Body of pancreas (tissue), 4 donors: ENCODE data around the gene TFDP2. TPM values are rescaled to one million over a fixed set of nuclear protein-coding genes. Genes with fewer than 3 reads are reported as not detected.
A peak's percentile ranks its signal among the peaks of the same experiment; 100 is the strongest.

Source experiments
- ATAC-seq: fragments of 150-250 bp; one replicate; pipeline ENCODE4 v1.9.1; 2016
- DNase-seq, 4 donors: peaks; one replicate each; pipeline ENCODE4 v3.0.0-alpha.2; 2019
- H3K27ac ChIP-seq, 4 donors: fragments of 200-600 bp; sonication (generic); 1 replicate in 3 of 4; 2 replicates in 1 of 4; pipeline versions ENCODE4 v1.5.1 to v1.6.1; 2016 to 2019; ENCODE audit warnings: mild to moderate bottlenecking in 1 of 4, mixed read lengths in 1 of 4, moderate library complexity in 1 of 4
- H3K27me3 ChIP-seq, 2 donors: fragments of 200-600 bp; sonication (generic); one replicate each; pipeline ENCODE4 v1.6.0; 2016; ENCODE audit warnings: mild to moderate bottlenecking in 1 of 2
- H3K36me3 ChIP-seq, 2 donors: fragments of 200-600 bp; sonication (generic); replicated peaks in 1 of 2; 2 replicates each; pipeline ENCODE4 v1.5.1; 2016; ENCODE audit warnings: low read depth in 2 of 2; ENCODE audit not compliant: insufficient read depth in 1 of 2
- H3K4me1 ChIP-seq: fragments of 200-600 bp; sonication (generic); one replicate; pipeline ENCODE4 v1.6.0; 2016
- H3K4me3 ChIP-seq, 2 donors: fragments of 200-600 bp; sonication (generic); 1 replicate in 1 of 2; 2 replicates in 1 of 2; pipeline ENCODE4 v1.5.1; 2016 to 2019
- H3K9me3 ChIP-seq, 3 donors: fragments of 200-600 bp; sonication (generic); 1 replicate in 2 of 3; 2 replicates in 1 of 3; pipeline ENCODE4 v1.5.1; 2016
- POLR2A ChIP-seq, 3 donors: fragments of 450-650 bp; IDR thresholded peaks; one replicate each; pipeline ENCODE4 v1.6.1; 2016; ENCODE audit warnings: antibody characterized with exemption in 3 of 3, mild to moderate bottlenecking in 2 of 3
- WGBS, 2 donors: methylation state at CpG; one replicate each; pipeline ENCODE4 v1.1.5; 2017; 5-methylcytosine and 5-hydroxymethylcytosine counted together
- intact Hi-C: fragments of 100-400 bp; cut with DNase I; formaldehyde crosslinking; loops from one replicate; pipeline ENCODE4 v1.15.1; 2023
- total RNA-seq, 2 donors: library from RNA; depleted of rRNA; stranded (reverse); fragments of >200 nt; gene quantifications; one replicate each; pipeline ENCODE4 v1.1.0, GENCODE V29; 2016
- TF ChIP-seq, protein P1 (sequence below), 7 experiments: fragments of 450-650 bp in 4 of 7; fragments of 200-600 bp in 3 of 7; sonication (generic) in 3 of 7; IDR thresholded peaks; one replicate each; pipeline ENCODE4 v1.5.1; 2016 to 2019; ENCODE audit warnings: antibody characterized with exemption in 7 of 7

Gene TFDP2
- total RNA-seq, 2 donors from 2014 or later = 8.9 to 21.5 TPM

DNA sequence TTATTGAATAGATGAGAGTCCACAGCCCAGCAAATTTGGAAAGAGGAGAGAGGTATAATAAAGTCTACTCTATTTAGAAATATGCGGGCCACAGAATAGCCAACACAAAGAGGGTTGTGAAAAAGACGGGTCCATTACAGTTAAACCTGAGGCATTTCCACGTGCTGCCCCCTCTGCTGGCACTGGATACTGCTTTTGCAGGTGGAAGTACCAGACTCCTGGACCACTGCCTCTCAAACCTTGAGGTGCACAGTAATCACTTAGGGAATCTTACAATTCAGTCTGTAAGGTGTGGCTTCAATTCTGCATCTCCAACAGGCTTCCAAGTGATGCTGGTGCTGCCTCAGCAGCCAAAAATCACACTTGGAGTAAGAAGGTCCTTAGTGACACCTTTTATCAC, 3.0 kb upstream of the TFDP2 start:
- TF ChIP-seq, protein P1, sequence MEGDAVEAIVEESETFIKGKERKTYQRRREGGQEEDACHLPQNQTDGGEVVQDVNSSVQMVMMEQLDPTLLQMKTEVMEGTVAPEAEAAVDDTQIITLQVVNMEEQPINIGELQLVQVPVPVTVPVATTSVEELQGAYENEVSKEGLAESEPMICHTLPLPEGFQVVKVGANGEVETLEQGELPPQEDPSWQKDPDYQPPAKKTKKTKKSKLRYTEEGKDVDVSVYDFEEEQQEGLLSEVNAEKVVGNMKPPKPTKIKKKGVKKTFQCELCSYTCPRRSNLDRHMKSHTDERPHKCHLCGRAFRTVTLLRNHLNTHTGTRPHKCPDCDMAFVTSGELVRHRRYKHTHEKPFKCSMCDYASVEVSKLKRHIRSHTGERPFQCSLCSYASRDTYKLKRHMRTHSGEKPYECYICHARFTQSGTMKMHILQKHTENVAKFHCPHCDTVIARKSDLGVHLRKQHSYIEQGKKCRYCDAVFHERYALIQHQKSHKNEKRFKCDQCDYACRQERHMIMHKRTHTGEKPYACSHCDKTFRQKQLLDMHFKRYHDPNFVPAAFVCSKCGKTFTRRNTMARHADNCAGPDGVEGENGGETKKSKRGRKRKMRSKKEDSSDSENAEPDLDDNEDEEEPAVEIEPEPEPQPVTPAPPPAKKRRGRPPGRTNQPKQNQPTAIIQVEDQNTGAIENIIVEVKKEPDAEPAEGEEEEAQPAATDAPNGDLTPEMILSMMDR (IDR thresholded peaks at IDR 0.05) = no peak
- no peak for TF ChIP-seq POLR2A (IDR thresholded peaks at IDR 0.05)
- Histone ChIP-seq H3K27ac (no peak overlapping the region), H3K4me1 (peaks cover 17% of the 10 kb centered on the region), H3K4me3 (no peak overlapping the region), H3K27me3 (no peaks in the 10 kb centered on the region), H3K36me3 (no peaks in the 10 kb centered on the region), H3K9me3 (no peaks in the 10 kb centered on the region)
- peak in 1 of 4 donors; percentile 23 for DNase-seq
- WGBS, 2 donors = 14 to 24% methylated on average over 3 of the region's 3 CpGs
- no peak for ATAC-seq
- intact Hi-C loops = no loop called here

DNA sequence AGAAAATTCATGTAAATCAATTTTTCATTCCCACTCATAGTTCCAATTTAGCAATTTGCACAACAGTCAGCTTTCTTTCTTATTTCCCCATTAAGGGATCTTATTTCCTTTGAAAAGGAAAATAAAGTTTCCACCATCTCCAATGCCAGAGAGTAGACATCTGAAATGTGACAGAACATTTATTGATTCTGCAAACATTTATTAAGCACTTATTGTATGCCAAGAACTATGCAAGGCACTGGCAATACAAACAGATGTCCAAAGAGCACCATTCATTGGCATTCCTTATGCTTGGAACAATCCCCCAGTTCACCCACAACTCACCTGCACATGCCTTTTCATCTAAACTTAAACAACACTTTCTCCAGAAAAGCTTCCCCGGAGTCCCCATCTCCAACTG, 2.5 kb upstream of the TFDP2 start:
- no peak for ATAC-seq
- Histone ChIP-seq H3K9me3 (no peaks in the 10 kb centered on the region), H3K27me3 (no peaks in the 10 kb centered on the region), H3K36me3 (no peaks in the 10 kb centered on the region), H3K27ac (no peak overlapping the region), H3K4me3 (no peak overlapping the region), H3K4me1 (peaks cover 20% of the 10 kb centered on the region)
- intact Hi-C loops = no loop called here
- TF ChIP-seq, protein P1 (IDR thresholded peaks at IDR 0.05) = no peak
- no peak for TF ChIP-seq POLR2A (IDR thresholded peaks at IDR 0.05)
- WGBS, 2 donors = 55 to 63% methylated on average over 1 of the region's 1 CpG
- no peak for DNase-seq

DNA sequence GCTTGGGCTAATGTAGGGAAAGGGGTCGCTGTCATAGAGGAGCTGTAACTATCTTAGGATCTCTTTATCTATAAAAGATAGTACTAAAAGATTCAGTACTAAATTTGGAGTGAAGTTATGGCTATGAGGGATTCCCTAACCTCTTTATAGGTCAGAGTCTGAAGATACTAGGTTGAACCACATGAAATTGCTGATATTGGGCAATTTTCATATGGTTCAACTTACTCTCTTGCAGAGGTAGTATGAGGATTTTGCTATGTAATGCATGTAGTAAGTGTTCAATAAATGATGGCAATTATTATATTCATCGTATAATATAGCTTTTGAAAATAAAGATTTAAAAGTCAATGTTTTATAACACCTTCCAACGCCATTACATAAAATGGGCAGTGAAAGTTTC, 1.9 kb upstream of the TFDP2 start:
- DNase-seq = no peak
- intact Hi-C loops = no loop called here

DNA sequence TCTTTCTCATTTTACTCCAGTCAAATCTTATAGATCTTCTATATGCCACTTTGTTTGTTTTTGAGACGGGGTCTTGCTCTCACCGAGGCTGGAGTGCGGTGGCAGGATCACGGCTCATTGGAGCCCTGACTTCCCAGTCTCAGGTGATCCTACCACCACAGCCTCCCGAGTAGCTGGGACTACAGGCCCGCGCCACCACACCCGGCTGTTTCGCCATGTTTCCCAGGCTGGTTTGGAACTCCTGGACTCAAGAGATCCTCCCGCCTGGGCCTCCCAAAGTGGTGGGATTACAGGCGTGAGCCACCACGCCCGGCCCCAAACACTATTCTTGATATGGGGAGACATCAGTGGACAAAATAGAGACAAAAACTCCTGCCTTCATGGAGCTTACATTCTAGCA, 927 bp upstream of the TFDP2 start:
- Histone ChIP-seq H3K27me3 (no peaks in the 10 kb centered on the region), H3K36me3 (no peaks in the 10 kb centered on the region), H3K4me1 (peaks cover 20% of the 10 kb centered on the region), H3K9me3 (no peaks in the 10 kb centered on the region), H3K4me3 (no peak overlapping the region), H3K27ac (no peak overlapping the region)
- intact Hi-C loops = no loop called here
- TF ChIP-seq POLR2A (IDR thresholded peaks at IDR 0.05) = no peak
- TF ChIP-seq, protein P1 (IDR thresholded peaks at IDR 0.05) = no peak
- WGBS, 2 donors = 86 to 95% methylated on average over 13 of the region's 13 CpGs
- DNase-seq (no peak), ATAC-seq (no peak)

More for the DNA sequence above, 1.9 kb upstream of the TFDP2 start:
- Histone ChIP-seq H3K36me3 (no peaks in the 10 kb centered on the region), H3K9me3 (no peaks in the 10 kb centered on the region), H3K27ac (no peak overlapping the region), H3K27me3 (no peaks in the 10 kb centered on the region), H3K4me3 (no peak overlapping the region), H3K4me1 (peaks cover 20% of the 10 kb centered on the region)
- WGBS, 2 donors = 75 to 80% methylated on average over 3 of the region's 3 CpGs
- ATAC-seq = no peak
- TF ChIP-seq, protein P1 (IDR thresholded peaks at IDR 0.05) = no peak

DNA sequence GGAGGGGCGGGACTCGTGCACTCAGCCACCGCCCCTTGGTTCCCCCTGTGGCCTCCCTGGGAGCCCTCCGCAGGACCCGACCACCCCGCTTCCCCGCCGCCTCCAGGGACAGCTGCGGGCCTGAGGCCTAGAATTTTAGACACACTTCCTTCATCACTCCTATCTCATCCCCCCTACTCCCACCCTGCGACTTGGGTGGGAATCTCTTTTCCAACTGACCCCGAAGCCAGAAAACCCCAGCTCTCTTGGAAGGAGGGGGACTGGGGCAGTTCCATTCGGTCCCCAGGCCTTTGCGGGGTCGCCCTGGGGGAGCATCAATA, 289 bp upstream of the TFDP2 start:
- no peaks in the 10 kb centered on the region for H3K9me3 ChIP-seq
- no peaks in the 10 kb centered on the region for H3K27me3 ChIP-seq
- peak; percentile 16 for ATAC-seq
- H3K36me3 ChIP-seq = no peaks in the 10 kb centered on the region
- TF ChIP-seq POLR2A (IDR thresholded peaks at IDR 0.05) = no peak
- TF ChIP-seq, protein P1 (IDR thresholded peaks at IDR 0.05) = no peak
- H3K27ac ChIP-seq = peak overlapping the region; percentile 62 to 91 (median 85)
- no peak for DNase-seq
- WGBS, 2 donors = 19 to 41% methylated on average over 5 to 14 of the region's 14 CpGs
- intact Hi-C loops = no loop called here
- peaks cover 20% of the 10 kb centered on the region for H3K4me1 ChIP-seq
- H3K4me3 ChIP-seq = peak overlapping the region in 1 of 2 donors; percentile 61
